ENCODE data around the gene CROCC. TPM values are rescaled to one million over a fixed set of nuclear protein-coding genes. Genes with fewer than 3 reads are reported as not detected.

CROCC gene
- total and polyA plus RNA-seq, 9 of the 15 experiments (the other 6 are each of a cell fraction or from before 2014, with no cell fraction given): 0.17 to 15.4 (median 7.6) TPM

- TF ChIP-seq, protein P1, sequence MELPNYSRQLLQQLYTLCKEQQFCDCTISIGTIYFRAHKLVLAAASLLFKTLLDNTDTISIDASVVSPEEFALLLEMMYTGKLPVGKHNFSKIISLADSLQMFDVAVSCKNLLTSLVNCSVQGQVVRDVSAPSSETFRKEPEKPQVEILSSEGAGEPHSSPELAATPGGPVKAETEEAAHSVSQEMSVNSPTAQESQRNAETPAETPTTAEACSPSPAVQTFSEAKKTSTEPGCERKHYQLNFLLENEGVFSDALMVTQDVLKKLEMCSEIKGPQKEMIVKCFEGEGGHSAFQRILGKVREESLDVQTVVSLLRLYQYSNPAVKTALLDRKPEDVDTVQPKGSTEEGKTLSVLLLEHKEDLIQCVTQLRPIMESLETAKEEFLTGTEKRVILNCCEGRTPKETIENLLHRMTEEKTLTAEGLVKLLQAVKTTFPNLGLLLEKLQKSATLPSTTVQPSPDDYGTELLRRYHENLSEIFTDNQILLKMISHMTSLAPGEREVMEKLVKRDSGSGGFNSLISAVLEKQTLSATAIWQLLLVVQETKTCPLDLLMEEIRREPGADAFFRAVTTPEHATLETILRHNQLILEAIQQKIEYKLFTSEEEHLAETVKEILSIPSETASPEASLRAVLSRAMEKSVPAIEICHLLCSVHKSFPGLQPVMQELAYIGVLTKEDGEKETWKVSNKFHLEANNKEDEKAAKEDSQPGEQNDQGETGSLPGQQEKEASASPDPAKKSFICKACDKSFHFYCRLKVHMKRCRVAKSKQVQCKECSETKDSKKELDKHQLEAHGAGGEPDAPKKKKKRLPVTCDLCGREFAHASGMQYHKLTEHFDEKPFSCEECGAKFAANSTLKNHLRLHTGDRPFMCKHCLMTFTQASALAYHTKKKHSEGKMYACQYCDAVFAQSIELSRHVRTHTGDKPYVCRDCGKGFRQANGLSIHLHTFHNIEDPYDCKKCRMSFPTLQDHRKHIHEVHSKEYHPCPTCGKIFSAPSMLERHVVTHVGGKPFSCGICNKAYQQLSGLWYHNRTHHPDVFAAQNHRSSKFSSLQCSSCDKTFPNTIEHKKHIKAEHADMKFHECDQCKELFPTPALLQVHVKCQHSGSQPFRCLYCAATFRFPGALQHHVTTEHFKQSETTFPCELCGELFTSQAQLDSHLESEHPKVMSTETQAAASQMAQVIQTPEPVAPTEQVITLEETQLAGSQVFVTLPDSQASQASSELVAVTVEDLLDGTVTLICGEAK (IDR thresholded peaks at IDR 0.05): no peak
- TF ChIP-seq, protein P1 (CRISPR knock-in tag; IDR thresholded peaks at IDR 0.05): no peak
- TF ChIP-seq ESRRB (CRISPR knock-in tag; IDR thresholded peaks at IDR 0.05; ENCODE audit: borderline replicate concordance): no peak
- TF ChIP-seq BACH1 (tag; IDR thresholded peaks at IDR 0.05): no peak
- TF ChIP-seq ETV6 (IDR thresholded peaks at IDR 0.05; ENCODE audit: borderline replicate concordance in 1 of 2, low read depth in 2 of 2, low read length in 1 of 2): no peak
- TF ChIP-seq ETV6 (CRISPR knock-in tag; IDR thresholded peaks at IDR 0.05; ENCODE audit: borderline replicate concordance): no peak
- no peak for TF ChIP-seq TCFL5 (CRISPR knock-in tag; conservative IDR thresholded peaks at IDR 0.05)
- TF ChIP-seq BRD9 (IDR thresholded peaks at IDR 0.05; ENCODE audit: low read depth, partially characterized antibody): no peak
These were observed 66.5 kb downstream of the CROCC start (continued) for GRCh38 chr1:16988210-16988609.
